ENCODE measurements around the gene LILRA2. TPM values are rescaled to one million over a fixed set of nuclear protein-coding genes. Genes with fewer than 3 reads are reported as not detected.

LILRA2 gene
- total RNA-seq (2014; rRNA removed; shearing (Covaris generic)): not detected in 2 replicates

GRCh38 chr19:54573330-54573872, at the start of gene LILRA2:
Gene LILRA2, plus strand, starts transcription at chr19:54573790. Its CDS starts 89 bp downstream, at chr19:54573879.

GRCh38 chr19:54593445-54593844, 19.9 kb downstream of the LILRA2 start, which contains the start of gene LILRA1:
Gene LILRA1, plus strand, starts transcription at chr19:54593632. Its CDS starts 613 bp downstream, at chr19:54594245.

GRCh38 chr19:54630262-54630661, 56.7 kb downstream of the LILRA2 start, which contains the start of gene LILRB1:
Gene LILRB1, plus strand, starts transcription at chr19:54630484. Its CDS starts 590 bp downstream, at chr19:54631074.

Small RNA genes within 50 kb of the gene (small RNA-seq; reads per million reads assigned to genes)
- gene AC245036.2: not detected

Other genes with a start within 250 kb of the LILRA2 start
- not detected in 2 replicates for gene LILRA4, start 234.6 kb upstream of the LILRA2 start, total RNA-seq (2014; rRNA removed; shearing (Covaris generic))
- 0.32 TPM in 1 of 2 replicates, not detected in the other for gene LAIR1, start 208.9 kb upstream of the LILRA2 start, total RNA-seq (2014; rRNA removed; shearing (Covaris generic))
- 0.27 and 2.3 TPM in 2 replicates for gene TTYH1, start 158.3 kb upstream of the LILRA2 start, total RNA-seq (2014; rRNA removed; shearing (Covaris generic))
- 45.7 and 64.1 TPM in 2 replicates for gene LENG8, start 124.6 kb upstream of the LILRA2 start, total RNA-seq (2014; rRNA removed; shearing (Covaris generic))
- gene LENG9, start 110.0 kb upstream of the LILRA2 start, total RNA-seq (2014; rRNA removed; shearing (Covaris generic)): 12.7 and 13.7 TPM in 2 replicates
- 6.3 and 6.6 TPM in 2 replicates for gene CDC42EP5, start 100.5 kb upstream of the LILRA2 start, total RNA-seq (2014; rRNA removed; shearing (Covaris generic))
- gene LAIR2, start 71.0 kb upstream of the LILRA2 start, total RNA-seq (2014; rRNA removed; shearing (Covaris generic)): not detected in 2 replicates
- not detected in 2 replicates for gene LILRA1, start 19.8 kb downstream of the LILRA2 start, total RNA-seq (2014; rRNA removed; shearing (Covaris generic))
- not detected in 2 replicates for gene LILRB1, start 56.7 kb downstream of the LILRA2 start, total RNA-seq (2014; rRNA removed; shearing (Covaris generic))
- gene LILRB4, start 89.2 kb downstream of the LILRA2 start, total RNA-seq (2014; rRNA removed; shearing (Covaris generic)): not detected in 2 replicates
- gene KIR3DL3, start 150.7 kb downstream of the LILRA2 start, total RNA-seq (2014; rRNA removed; shearing (Covaris generic)): not detected in 2 replicates
- gene KIR2DL3, start 164.7 kb downstream of the LILRA2 start, total RNA-seq (2014; rRNA removed; shearing (Covaris generic)): not detected in 2 replicates
- gene KIR2DL1, start 196.0 kb downstream of the LILRA2 start, total RNA-seq (2014; rRNA removed; shearing (Covaris generic)): not detected in 2 replicates
- not detected in 2 replicates for gene KIR2DL4, start 229.8 kb downstream of the LILRA2 start, total RNA-seq (2014; rRNA removed; shearing (Covaris generic))
- gene KIR3DL1, start 242.7 kb downstream of the LILRA2 start, total RNA-seq (2014; rRNA removed; shearing (Covaris generic)): not detected in 2 replicates

All from A375 (cell line).